ENCODE measurements around the gene RAB12.
A peak's percentile ranks its signal among the peaks of the same experiment; 100 is the strongest.

RAB12 gene

DNA sequence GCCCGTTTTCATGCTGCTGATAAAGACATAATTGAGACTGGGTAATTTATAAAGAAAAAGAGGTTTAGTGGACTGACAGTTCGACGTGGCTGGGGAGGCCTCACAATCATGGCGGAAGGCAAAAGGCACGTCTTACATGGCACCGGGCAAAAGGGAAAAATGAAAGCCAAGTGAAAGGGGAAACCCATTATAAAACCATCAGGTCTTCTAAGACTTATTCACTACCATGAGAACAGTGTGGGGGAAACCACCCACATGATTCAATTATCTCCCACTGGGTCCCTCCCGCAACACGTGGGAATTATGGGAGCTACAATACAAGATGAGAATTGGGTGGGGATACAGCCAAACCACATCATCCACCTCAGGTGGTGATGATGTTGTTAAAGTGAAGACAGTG is 3.3 kb upstream of the RAB12 start:
- no peak overlapping the region for H3K4me3 ChIP-seq (ENCODE audit: low read depth, low read length)
- TF ChIP-seq CTCF (IDR thresholded peaks at IDR 0.05; ENCODE audit: low read depth, low read length), result no peak

- no peak for TF ChIP-seq CTCF (IDR thresholded peaks at IDR 0.05; ENCODE audit: low read depth, low read length)
- peak overlapping the region; percentile 60 for H3K4me3 ChIP-seq (ENCODE audit: low read depth, low read length)
Measured at GRCh38 chr18:8607776-8608742, 1.2 kb upstream of the RAB12 start.

DNA sequence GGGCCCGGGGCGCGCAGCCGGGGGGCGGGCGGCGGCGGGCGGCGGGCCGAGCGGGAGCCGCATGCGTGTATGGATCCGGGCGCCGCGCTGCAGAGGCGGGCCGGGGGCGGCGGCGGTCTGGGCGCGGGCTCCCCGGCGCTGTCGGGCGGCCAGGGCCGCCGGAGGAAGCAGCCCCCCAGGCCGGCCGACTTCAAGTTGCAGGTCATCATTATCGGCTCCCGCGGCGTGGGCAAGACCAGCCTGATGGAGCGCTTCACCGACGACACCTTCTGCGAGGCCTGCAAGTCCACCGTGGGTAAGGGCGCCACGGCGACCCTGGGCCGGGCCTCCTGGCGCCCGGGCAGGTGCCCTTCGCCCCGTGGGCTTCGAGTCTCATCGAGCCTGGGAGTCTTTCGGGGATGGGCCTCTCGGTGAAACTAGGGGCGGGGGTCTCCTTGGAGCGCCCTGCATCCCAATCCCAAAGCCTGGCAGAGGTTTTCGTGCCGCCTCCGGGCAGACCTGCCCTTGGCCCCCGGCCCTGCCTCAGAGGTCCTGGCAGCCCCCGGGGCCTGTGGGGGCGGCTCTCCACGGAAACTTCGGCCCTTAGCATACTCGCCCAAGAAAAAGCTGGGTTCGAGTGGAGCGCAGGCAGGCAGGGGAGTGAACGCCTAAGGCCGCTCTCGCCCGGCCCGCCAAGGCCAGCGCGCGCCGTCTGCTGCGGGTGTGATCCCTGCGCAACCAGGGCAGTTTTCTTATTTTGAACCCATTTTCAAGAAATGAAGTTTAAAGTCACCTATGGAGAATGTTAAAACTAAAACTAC is 622 bp downstream of the RAB12 start:
- H3K4me3 ChIP-seq (ENCODE audit: low read depth, low read length), result peak overlapping the region; percentile 92
- TF ChIP-seq CTCF (IDR thresholded peaks at IDR 0.05; ENCODE audit: low read depth, low read length), result no peak

- no peak for TF ChIP-seq CTCF (IDR thresholded peaks at IDR 0.05; ENCODE audit: low read depth, low read length)
- H3K4me3 ChIP-seq (ENCODE audit: low read depth, low read length), result peak overlapping the region; percentile 92
Measured at GRCh38 chr18:8610459-8610851, 1.2 kb downstream of the RAB12 start.

DNA sequence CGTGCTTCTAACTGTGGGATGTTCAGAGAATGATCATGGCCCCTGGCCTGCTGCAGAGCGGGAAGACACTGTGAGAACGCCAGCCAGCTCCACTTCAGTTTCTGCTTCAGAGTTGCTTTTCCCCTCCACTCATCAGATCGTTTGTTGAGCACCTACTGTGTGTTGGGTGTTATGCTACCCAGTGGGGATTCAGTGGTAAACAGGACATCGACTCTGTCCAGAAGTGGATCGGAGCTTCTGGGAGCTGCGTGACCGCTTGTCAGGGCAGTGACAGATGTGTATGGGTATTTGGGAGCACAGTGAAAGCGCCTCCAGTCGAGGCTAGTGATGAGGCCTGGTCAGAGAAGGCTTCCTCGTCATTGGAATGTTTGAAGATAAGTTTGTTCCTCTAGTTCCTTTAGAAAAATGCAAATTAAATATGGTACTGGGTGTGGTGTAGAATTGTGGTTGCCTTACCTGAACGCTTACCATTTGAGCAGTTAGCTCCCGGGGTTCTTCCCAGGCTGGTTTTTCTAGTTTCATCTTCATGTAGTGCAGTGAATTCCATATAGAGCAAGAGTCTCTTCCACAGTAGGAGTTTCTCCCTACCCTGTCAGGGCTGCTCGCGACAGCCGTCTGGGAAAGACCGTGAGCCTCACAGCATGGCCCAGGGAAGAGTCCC is 2.8 kb downstream of the RAB12 start:
- TF ChIP-seq CTCF (IDR thresholded peaks at IDR 0.05; ENCODE audit: low read depth, low read length), result no peak
- no peak overlapping the region for H3K4me3 ChIP-seq (ENCODE audit: low read depth, low read length)

DNA sequence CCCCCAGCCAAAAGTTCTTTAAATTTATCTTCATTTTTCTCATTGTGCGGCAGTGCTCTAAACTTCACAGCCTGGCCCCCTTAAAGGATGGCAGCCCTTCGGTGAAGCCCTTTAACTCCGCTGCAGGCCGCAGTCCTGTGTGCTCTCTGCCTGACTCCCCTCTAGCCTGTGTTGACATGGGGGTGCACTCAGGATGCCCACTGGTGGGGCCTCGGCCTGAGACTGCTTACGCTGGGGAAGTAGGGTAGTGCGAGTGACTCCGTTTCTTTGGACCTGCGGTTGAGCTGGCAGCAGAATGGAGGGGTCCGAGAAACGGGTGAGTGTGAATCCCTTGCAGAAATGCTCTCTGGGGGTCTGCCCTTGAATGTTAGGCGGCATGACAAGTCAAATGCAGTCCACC is 5.6 kb downstream of the RAB12 start:
- no peak for TF ChIP-seq CTCF (IDR thresholded peaks at IDR 0.05; ENCODE audit: low read depth, low read length)

More for the DNA sequence above, 5.6 kb downstream of the RAB12 start:
- 0 out of 2 replicates have a peak overlapping the region, but pooled peaks have one; percentile 6 for H3K4me3 ChIP-seq (ENCODE audit: low read depth, low read length)
